Fibroblast of mammary gland (primary cell): ENCODE measurements around the gene KHNYN.

Experiments used
- DNase-seq: peaks from one replicate; pipeline ENCODE4 v3.0.0-alpha.2; 2010; ENCODE audit warnings: low read depth
- H3K4me3 ChIP-seq: 2 replicates; pipeline ENCODE4 v1.5.1; 2011; ENCODE audit warnings: low read depth, mild to moderate bottlenecking, low read length, moderate library complexity; ENCODE audit not compliant: control insufficient read depth
- CTCF ChIP-seq: conservative IDR thresholded peaks from 2 replicates; pipeline ENCODE4 v1.5.1; 2011; ENCODE audit warnings: low read depth, low read length, inconsistent platforms; ENCODE audit not compliant: control insufficient read depth, insufficient read depth

The KHNYN gene

GRCh38 chr14:24388474-24389179, 41.1 kb upstream of the KHNYN start:
- TF ChIP-seq CTCF = no peak
- H3K4me3 ChIP-seq = no peak overlapping the region
- no peak for DNase-seq

- peak; percentile 46 for DNase-seq
- H3K4me3 ChIP-seq = no peak overlapping the region
- TF ChIP-seq CTCF = no peak
Observed at GRCh38 chr14:24389226-24389848, 40.4 kb upstream of the KHNYN start.

- TF ChIP-seq CTCF = no peak
- DNase-seq = peak; percentile 45
Observed at GRCh38 chr14:24390701-24391468, 38.9 kb upstream of the KHNYN start.

GRCh38 chr14:24392325-24393091, 37.2 kb upstream of the KHNYN start:
- peak; percentile 28 for TF ChIP-seq CTCF
- DNase-seq = peak; percentile 63
- no peak overlapping the region for H3K4me3 ChIP-seq

More at GRCh38 chr14:24390701-24391468, 38.9 kb upstream of the KHNYN start:
- no peak overlapping the region for H3K4me3 ChIP-seq

GRCh38 chr14:24394275-24394674, 35.5 kb upstream of the KHNYN start:
- TF ChIP-seq CTCF = no peak
- no peak overlapping the region for H3K4me3 ChIP-seq
- DNase-seq = no peak

- no peak for DNase-seq
- H3K4me3 ChIP-seq = no peak overlapping the region
- TF ChIP-seq CTCF = no peak
Observed at GRCh38 chr14:24395609-24396582, 33.9 kb upstream of the KHNYN start.
